Mammary epithelial cell (primary cell): ENCODE data around the gene ORAI2.

Experiments
- CTCF ChIP-seq, 2 donors: IDR thresholded peaks in 1 of 2; conservative IDR thresholded peaks in 1 of 2; 2 replicates each; pipeline ENCODE4 v1.5.1; 2011 to 2012; ENCODE audit warnings: inconsistent platforms in 2 of 2, low read length in 2 of 2, mild to moderate bottlenecking in 2 of 2, control low read depth in 1 of 2, low read depth in 1 of 2; ENCODE audit not compliant: insufficient read depth in 1 of 2; ENCODE audit errors: extremely low read depth in 1 of 2
- EZH2 ChIP-seq: IDR thresholded peaks from 2 replicates; pipeline ENCODE4 v1.6.1; 2012; ENCODE audit warnings: low read length, inconsistent platforms, borderline replicate concordance

DNA sequence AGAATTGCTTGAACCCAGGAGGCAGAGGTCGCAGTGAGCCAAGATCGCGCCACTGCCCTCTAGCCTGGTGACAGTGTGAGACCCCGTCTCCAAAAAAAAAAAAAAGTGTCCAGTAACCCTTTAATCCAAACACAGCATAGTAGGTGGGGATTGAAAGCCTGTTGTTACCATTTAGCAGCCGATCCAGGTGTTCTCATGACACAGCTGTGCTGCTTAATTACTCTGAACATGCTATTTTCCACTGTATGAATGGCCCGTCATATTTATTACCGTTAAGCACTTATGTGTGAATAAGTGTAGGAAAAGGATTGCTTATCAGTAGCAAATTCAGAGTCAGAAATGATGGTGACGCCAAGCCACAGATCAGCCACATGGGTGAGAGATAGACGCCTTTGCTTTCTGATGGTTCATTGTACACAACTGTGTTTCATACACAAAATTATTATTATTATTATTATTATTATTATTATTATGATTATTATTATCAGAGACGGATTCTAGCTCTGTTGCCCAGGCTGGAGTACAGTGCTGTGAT lies 11.6 kb upstream of the ORAI2 start:
- TF ChIP-seq EZH2 = no peak
- TF ChIP-seq CTCF (conservative IDR thresholded peaks at IDR 0.05 in 1 of 2, IDR thresholded peaks at IDR 0.05 in 1 of 2; ENCODE audit: extremely low read depth in 1 of 2, insufficient read depth in 1 of 2, low read depth in 1 of 2, low read length in 2 of 2) = no peak
